Activated naive CD4-positive, alpha-beta T cell treated with anti-CD3 and anti-CD28 coated beads, Interleukin-2, amount 10 ng/mL, durations not matched to agents 7 days and 5 days (primary cell): ENCODE results near the gene LRP8.
A peak's percentile ranks its signal among the peaks of the same experiment; 100 is the strongest.
"Not testable (repeated sequence)": the region's sequence is repeated elsewhere in the genome, so short reads cannot be mapped to it uniquely, and the experiment has no call there.

Source experiments
- CTCF ChIA-PET: fragments of 350-600 bp; sonication (Branson Sonifier 250); formaldehyde crosslinking; loops from one replicate; lab custom pipeline; 2021; ENCODE audit warnings: antibody characterized with exemption; lab: Charles Lee
- DNase-seq: peaks from one replicate; pipeline ENCODE4 v3.0.0-alpha.2; 2020
- H3K27ac Mint-ChIP-seq: one replicate; pipeline ENCODE4 v1.8.0; 2021; ENCODE audit warnings: mild to moderate bottlenecking, moderate library complexity, mixed read lengths
- H3K27me3 Mint-ChIP-seq: one replicate; pipeline ENCODE4 v1.8.0; 2021; ENCODE audit warnings: mild to moderate bottlenecking, mixed read lengths
- H3K36me3 Mint-ChIP-seq: one replicate; pipeline ENCODE4 v1.8.0; 2021; ENCODE audit warnings: mixed read lengths
- H3K4me1 Mint-ChIP-seq: one replicate; pipeline ENCODE4 v1.8.0; 2021; ENCODE audit warnings: mixed read lengths
- H3K4me3 Mint-ChIP-seq: one replicate; pipeline ENCODE4 v1.8.0; 2021; ENCODE audit warnings: mild to moderate bottlenecking, moderate library complexity, mixed read lengths
- H3K9me3 Mint-ChIP-seq: one replicate; pipeline ENCODE4 v1.8.0; 2021; ENCODE audit warnings: mixed read lengths

The LRP8 gene

GRCh38 chr1:53206083-53206685, 121.7 kb downstream of the LRP8 start:
- peaks cover 22% of the 10 kb centered on the region for H3K9me3 Mint-ChIP-seq
- peaks cover 87% of the 10 kb centered on the region for H3K36me3 Mint-ChIP-seq
- H3K4me1 Mint-ChIP-seq, H3K27ac Mint-ChIP-seq, CTCF ChIA-PET, H3K4me3 Mint-ChIP-seq, H3K27me3 Mint-ChIP-seq, DNase-seq: not testable (repeated sequence)

DNA sequence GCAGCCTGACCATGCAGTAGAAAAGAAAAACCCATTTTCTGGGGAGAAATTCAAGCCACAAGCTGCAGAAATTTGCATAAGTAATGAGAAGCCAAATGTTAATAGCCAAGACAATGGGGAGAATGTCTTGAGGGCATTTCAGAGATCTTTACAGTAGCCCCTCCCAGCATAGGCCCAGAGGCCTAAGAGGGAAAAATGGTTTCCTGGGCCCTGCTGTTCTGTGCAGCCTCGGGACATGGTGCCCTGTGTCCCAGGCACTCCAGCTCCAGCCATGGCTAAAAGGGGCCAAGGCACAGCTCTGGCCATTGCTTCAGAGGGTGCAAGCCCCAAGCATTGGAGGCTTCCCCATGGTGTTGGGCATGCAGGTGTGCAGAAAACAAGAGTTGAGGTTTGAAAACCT, 122.4 kb downstream of the LRP8 start:
- peaks cover 22% of the 10 kb centered on the region for H3K9me3 Mint-ChIP-seq
- CTCF ChIA-PET, DNase-seq, H3K27ac Mint-ChIP-seq, H3K4me1 Mint-ChIP-seq, H3K27me3 Mint-ChIP-seq, H3K4me3 Mint-ChIP-seq: not testable (repeated sequence)
- peaks cover 89% of the 10 kb centered on the region for H3K36me3 Mint-ChIP-seq

- Mint-ChIP-seq H3K9me3 (peaks cover 22% of the 10 kb centered on the region), H3K27me3 (no peaks in the 10 kb centered on the region), H3K36me3 (peaks cover 73% of the 10 kb centered on the region), H3K4me1 (peaks cover 6% of the 10 kb centered on the region), H3K27ac (no peak overlapping the region), H3K4me3 (no peak overlapping the region)
- no peak for DNase-seq
- CTCF ChIA-PET = no interaction called here
Measured at GRCh38 chr1:53203466-53203865, 124.4 kb downstream of the LRP8 start.

GRCh38 chr1:53198241-53198651, 129.6 kb downstream of the LRP8 start:
- H3K4me3 Mint-ChIP-seq = peak overlapping the region; percentile 98
- peak overlapping the region; percentile 98 for H3K27ac Mint-ChIP-seq
- DNase-seq = no peak
- peaks cover 39% of the 10 kb centered on the region for H3K36me3 Mint-ChIP-seq
- no peaks in the 10 kb centered on the region for H3K9me3 Mint-ChIP-seq
- no peaks in the 10 kb centered on the region for H3K27me3 Mint-ChIP-seq
- CTCF ChIA-PET = interaction anchor here (0.8 kb wide), 1 partner anchor 11 kb away, joined by 3 read pairs; no protein-coding TSS in a partner anchor
- peaks cover 31% of the 10 kb centered on the region for H3K4me1 Mint-ChIP-seq

DNA sequence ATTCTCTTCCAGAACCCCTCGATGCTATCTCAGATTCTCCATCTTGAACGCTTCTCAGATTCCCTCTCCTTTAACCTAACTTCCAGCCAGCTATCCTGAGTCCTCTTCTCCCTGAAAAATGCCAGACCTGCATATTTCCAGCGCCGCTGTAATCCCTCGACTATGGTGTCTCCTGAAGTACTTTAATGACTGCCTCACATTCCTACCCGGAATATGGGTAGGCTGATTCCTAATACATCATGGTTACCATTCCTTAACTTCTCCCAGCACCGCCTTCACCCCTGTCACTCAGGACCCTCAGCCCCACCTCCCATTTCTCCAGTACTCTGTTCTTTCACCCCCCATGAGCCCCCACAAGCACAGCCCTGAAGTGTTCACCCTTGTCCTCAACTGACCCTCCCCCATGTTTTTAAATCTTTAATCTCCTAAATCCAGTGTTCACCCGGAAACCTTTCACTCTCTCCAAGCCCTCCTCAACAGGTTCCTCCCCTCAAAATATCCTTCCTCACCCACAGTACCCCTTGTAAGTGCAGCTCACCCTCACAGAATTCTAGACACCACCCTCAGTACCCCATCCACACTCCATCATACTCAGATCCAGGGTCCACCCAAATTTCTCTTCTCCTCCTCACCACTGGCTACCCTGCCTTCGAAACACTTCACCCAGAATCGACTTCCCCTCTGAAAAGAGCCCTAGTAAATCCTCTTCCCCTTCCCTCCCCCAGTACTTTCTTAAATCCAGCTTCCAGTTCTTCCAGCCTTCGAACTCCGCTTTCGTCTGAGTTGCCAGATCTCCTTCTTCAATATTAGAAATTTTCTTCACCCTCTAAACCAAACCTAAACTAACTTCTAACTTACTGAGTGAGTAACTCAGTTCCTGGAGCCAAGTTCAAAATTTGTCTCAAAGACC, 130.3 kb downstream of the LRP8 start:
- no peak for DNase-seq
- peak overlapping the region; percentile 98 for H3K27ac Mint-ChIP-seq
- H3K27me3 Mint-ChIP-seq = no peaks in the 10 kb centered on the region
- H3K36me3 Mint-ChIP-seq = peaks cover 32% of the 10 kb centered on the region
- peak overlapping the region; percentile 98 for H3K4me3 Mint-ChIP-seq
- H3K4me1 Mint-ChIP-seq = peaks cover 31% of the 10 kb centered on the region
- CTCF ChIA-PET = interaction anchor here (0.8 kb wide), 1 partner anchor 10 kb away, joined by 3 read pairs; no protein-coding TSS in a partner anchor
- no peaks in the 10 kb centered on the region for H3K9me3 Mint-ChIP-seq

DNA sequence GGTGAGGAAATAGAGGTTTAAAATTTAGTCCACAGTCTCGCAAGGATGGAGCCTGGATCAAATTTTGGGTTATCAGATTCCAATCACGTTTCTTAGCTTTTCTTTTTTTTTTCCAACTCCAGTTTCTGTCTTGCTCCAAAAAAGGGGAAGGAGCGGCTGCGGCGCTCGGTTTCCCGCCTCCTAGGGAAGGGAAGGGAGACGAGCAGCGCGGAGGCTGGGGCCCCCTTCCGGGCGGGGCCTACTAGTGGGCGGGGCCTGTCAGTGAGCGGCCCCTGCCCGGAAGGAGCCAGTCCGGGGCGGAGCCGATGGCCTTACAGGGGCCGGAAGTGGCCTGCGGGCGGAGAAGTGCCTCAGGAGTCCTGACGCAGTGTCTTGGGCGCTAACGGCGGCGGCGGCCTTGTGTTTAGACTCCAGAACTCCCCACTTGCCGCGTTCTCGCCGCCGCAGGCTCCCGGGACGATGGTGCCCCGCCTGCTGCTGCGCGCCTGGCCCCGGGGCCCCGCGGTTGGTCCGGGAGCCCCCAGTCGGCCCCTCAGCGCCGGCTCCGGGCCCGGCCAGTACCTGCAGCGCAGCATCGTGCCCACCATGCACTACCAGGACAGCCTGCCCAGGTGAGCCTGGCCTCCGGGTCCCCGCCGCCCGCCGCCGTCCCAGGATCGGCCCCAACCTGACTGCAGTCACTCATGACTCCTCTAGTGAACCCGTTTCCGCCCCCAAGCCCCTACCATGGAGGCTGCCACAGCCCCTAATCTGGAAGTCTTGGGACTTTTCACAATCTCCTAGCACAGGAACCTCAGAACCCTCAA, 131.2 kb downstream of the LRP8 start, which contains the start of gene CPT2:
Gene CPT2 (plus strand): TSS at position 340 of the 806 bp plus-strand sequence. CDS start 120 bp downstream, at position 460.
- H3K4me3 Mint-ChIP-seq = peak within 1 kb of the TSS; percentile 98
- no peaks in the 10 kb centered on the region for H3K27me3 Mint-ChIP-seq
- no peaks in the 10 kb centered on the region for H3K9me3 Mint-ChIP-seq
- peaks cover 25% of the 10 kb centered on the region for H3K36me3 Mint-ChIP-seq
- CTCF ChIA-PET = interaction anchor here (0.6 kb wide), 1 partner anchor 19 kb away, joined by 3 read pairs; no protein-coding TSS in a partner anchor
- peak; percentile 95 for DNase-seq
- peak within 1 kb of the TSS; percentile 98 for H3K27ac Mint-ChIP-seq
- H3K4me1 Mint-ChIP-seq = peaks cover 31% of the 10 kb centered on the region

DNA sequence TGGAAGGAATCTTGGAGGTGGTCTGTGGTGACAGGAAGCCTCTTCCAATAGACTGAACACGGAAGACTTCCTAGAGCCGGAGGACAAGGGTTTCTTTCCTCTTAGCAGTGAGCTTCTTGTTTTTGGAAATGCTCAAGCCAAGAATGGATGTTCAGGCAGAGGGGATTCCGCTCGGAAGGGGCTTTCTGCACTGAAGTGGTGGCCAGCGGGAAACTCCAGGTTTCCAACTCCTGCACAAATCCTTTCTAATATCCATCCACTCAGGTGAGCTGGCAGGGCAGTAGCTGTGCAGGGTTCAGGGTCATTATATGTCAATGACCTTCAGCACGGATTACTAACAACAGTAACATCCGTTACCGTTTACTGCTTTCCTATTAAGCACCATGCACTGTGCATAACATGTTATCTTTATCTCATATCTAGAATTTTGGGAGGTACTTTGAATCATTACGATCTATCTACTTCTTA, 131.8 kb downstream of the LRP8 start:
- Mint-ChIP-seq H3K27ac (peak overlapping the region; percentile 85), H3K36me3 (peaks cover 22% of the 10 kb centered on the region), H3K4me1 (peaks cover 31% of the 10 kb centered on the region), H3K27me3 (peaks cover under 1% of the 10 kb centered on the region), H3K4me3 (peak overlapping the region; percentile 98), H3K9me3 (no peaks in the 10 kb centered on the region)
- DNase-seq = no peak
- CTCF ChIA-PET = interaction anchor here (0.6 to 2.5 kb wide), 3 partner anchors 10 to 19 kb away, joined by 3 to 15 read pairs (median 11); no protein-coding TSS in a partner anchor

DNA sequence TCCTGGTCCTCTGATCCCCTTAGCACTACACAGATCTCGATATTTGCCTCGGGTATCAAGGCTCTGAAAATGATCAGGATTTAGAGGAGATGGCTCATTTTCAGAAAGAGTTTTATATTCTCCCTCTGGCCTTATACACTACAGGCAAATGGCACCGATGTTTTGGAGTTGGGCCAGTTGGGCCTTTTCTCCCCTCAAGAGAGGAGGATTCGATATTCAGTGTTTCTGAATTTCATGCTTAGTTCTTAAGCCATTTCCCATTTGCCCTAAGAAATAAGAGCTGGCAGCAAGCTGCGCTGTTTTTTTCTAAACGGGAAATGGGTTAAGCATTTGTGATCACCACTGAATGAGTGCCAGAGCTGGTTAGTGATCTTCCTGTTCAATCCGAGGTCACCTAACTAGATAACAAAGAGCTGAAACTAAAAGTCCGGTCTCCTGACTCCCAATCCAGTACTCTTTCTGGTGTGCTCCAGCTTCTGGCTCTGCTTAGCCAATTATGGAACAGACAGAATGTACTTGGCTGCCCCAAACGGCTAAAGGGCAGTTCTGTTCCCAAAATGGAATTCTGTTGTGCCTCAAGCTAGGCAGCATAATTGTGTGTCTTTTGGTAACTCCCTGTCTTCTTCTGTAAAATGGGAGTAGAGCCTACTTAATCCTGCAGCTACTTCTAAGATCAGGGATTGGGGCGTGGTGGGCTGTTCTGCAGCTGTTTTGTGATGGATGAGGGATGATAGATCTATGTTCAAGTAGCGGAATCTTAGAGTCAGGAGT, 132.4 kb downstream of the LRP8 start:
- CTCF ChIA-PET = interaction anchor here (2.4 to 2.5 kb wide), 2 partner anchors 9 to 13 kb away, joined by 11 to 15 read pairs; no protein-coding TSS in a partner anchor
- Mint-ChIP-seq H3K27me3 (peaks cover 6% of the 10 kb centered on the region), H3K36me3 (peaks cover 16% of the 10 kb centered on the region), H3K27ac (no peak overlapping the region), H3K4me3 (no peak overlapping the region), H3K9me3 (no peaks in the 10 kb centered on the region), H3K4me1 (peaks cover 31% of the 10 kb centered on the region)
- DNase-seq = no peak
